CMK (cell line): Measurements from ENCODE around the gene PEF1.

Source experiments
- DNase-seq: peaks from one replicate; pipeline ENCODE4 v3.0.0-alpha.2; 2010; ENCODE audit warnings: low read depth

PEF1 gene

DNA sequence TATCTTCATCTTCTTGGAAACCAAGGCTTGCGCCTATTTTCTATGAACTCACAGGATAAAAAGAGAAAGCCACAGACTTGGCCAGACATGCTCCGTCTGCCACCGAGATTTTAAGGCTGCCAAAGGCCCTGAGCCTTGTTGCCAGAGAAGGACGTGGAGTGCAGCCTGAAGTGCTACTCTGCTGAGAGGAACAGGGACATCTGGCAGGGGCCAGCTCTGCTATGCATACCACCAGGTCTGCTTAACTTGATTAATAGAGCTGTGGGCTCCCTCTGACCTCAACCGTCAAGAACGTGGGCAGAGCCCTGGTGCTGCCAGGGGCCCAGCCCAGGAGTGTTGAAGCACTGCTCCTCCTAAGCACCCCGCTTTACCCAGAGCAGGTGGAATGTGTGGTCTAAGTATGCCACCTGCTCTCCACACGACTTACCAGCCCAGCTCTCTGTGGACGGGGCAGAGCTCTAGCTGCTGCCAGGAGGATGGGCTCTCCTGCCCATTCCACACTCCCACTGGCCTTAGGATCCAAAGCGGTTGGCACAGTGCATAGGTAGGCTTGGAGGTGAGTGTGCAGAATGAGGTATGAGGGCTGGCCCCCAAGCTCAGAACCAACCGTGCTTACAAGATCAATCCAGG is 16.6 kb downstream of the PEF1 start:
- DNase-seq = no peak

DNA sequence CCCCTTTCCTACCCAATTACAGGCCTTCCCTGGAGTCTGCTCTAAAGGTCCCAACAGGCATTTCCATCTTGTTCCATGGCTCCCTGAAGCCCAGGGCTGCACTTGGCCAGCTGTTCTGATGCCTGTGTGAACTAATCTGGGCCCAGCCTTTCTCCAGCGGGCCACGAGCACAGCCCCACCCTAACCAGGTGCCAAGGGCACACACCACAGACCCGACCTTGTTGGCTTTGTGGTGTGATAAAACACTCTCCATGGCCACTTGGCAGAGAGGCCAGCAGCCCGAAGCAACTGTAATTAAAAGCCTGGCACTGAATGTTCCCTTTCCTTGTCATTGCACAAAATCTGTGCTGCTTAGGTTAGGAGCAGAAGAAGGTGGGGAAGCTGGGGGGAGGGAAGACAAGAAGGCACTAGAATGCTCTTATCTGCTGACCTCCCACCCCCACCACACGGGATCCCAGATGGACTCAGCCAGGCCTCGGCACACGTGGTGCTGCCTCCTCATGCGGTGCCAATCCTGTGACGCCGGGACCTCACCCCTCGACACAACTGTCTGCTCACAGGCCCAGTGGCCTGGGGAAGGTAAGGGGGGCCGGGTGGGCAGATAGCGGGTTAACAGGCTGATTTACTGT is 17.3 kb downstream of the PEF1 start:
- DNase-seq = no peak

DNA sequence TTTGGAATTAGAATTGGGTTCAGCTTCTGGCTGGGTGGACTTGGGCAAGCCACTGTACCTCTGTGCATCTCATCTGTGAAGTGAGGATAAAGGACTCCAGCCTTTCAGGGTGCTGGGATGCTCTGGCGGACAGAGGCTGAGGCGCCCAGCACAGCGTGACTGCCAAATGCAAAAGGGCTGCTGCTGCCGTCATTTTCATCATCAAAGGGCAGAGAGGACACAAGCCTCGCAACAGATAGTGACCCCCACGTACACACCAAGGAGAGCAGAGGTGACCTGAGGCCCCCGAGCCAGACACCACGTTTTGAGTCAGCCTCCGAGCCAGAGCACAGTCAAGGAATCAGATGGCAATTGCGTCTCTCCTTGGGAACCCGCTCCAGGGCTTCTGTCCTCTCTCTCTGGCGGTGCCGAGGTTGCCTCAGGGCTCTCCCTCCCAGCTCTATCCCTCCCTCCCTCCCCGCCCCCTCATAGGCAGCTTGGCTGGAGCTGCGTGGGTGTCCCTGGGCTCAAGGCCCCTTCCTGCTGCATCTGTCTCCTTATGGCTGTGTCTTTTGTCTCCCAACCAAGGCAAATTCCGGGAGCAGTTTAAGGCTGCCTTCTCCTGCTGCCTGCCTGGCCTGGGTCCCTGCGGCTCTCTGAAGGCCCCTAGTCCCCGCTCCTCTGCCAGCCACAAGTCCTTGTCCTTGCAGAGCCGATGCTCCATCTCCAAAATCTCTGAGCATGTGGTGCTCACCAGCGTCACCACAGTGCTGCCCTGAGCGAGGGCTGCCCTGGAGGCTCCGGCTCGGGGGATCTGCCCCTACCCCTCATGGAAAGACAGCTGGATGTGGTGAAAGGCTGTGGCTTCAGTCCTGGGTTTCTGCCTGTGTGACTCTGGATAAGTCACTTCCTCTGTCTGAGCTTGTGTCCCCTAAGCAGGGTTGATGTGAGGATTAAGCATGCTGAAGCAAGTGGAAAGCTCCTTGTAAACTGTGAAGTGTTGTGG is 18.2 kb downstream of the PEF1 start:
- no peak for DNase-seq

DNA sequence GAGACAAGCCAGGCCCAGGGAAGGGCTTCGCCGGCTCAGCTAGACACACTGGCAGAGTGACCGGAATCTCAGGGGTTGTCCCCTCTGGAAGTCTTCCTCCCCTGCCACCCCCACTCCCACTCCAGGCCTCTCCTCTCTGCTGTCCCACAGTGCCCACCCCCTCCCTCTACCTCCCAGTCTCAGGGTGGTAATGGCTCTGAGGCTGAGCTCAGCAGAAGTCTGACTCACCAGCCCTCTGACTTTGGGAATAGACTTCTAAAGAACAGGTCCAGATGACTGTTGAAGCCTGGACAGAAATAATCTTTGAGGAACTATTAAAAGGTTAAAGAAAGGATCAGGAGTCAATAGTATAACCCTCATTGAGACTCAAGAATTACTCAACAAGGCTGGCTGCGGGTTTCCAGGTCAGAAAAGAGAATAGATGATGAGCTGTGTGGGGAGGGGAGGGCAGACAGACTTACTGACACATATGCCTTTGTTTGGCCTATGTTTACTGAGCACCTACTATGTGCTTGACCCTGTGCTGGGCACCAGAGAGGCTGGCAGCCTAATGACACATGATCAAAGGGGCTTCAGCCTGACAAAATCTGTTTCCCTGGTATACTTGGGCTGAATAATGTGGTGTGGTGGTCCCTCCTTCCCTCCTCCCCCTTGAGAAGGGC is 19.0 kb downstream of the PEF1 start:
- no peak for DNase-seq

DNA sequence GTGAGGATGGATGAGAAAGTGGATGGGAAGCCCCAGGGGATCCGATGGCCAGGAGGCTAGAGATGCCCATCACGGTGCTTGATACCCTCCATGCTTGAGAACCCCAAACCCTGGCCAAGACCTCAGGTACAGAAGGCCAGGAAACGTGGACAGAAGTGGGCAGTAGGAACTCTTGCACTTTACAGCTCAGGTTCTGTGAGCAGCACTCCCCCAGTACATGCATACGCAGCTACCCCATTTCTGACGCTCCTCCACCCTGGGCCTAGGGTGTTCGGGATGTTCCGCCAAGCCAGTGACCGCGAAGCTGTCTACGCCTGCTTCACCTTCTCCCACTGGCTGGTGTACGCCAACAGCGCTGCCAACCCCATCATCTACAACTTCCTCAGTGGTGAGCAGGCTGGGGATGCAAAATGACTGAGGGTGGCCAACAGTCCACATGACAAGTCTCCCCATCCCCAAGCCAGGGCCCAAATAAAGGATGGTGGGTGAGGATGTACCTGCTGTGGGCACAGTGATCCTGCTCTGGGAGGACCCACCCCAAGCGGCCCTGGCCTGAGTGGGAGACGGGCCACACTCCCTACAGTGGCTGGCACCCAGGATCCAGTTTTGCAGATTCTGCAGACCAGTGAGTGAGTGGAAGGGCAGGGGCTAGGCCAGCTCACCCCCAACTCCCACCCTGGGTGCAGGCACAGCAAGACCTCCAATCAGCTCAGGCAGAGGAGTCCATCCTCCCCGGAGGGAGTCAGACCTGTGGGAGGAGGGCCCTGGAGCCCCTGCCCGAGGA is 19.8 kb downstream of the PEF1 start:
- no peak for DNase-seq

DNA sequence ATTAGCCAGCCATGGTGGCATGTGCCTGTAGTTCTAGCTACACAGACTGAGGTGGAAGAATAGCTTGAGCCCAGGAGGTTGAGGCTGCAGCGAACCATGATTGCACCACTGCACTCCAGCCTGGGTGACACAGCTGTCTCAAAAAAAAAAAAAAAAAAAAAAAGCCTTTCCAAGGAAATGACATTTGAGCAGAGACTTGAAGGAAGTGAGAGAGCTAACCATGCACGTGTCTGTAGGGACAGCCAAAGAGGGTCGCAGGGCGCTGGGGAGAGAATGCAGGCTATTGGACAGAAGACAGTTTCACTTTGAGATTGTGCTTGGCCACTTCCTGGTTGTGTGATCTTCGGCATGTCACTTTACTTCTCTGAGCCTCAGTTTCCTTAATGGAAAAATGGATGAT is 20.4 kb downstream of the PEF1 start:
- no peak for DNase-seq

DNA sequence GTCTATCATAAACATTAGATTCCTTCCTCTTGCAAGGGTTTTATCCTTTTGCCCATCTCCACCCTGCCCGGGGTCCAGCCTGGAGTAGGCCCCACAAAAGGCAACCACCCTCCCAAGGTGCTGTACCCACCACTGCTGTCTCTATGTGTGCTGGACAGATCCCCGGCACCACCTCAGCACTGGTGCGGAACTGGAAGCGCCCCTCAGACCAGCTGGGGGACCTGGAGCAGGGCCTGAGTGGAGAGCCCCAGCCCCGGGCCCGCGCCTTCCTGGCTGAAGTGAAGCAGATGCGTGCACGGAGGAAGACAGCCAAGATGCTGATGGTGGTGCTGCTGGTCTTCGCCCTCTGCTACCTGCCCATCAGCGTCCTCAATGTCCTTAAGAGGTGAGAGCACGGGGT is 21.3 kb downstream of the PEF1 start:
- no peak for DNase-seq

DNA sequence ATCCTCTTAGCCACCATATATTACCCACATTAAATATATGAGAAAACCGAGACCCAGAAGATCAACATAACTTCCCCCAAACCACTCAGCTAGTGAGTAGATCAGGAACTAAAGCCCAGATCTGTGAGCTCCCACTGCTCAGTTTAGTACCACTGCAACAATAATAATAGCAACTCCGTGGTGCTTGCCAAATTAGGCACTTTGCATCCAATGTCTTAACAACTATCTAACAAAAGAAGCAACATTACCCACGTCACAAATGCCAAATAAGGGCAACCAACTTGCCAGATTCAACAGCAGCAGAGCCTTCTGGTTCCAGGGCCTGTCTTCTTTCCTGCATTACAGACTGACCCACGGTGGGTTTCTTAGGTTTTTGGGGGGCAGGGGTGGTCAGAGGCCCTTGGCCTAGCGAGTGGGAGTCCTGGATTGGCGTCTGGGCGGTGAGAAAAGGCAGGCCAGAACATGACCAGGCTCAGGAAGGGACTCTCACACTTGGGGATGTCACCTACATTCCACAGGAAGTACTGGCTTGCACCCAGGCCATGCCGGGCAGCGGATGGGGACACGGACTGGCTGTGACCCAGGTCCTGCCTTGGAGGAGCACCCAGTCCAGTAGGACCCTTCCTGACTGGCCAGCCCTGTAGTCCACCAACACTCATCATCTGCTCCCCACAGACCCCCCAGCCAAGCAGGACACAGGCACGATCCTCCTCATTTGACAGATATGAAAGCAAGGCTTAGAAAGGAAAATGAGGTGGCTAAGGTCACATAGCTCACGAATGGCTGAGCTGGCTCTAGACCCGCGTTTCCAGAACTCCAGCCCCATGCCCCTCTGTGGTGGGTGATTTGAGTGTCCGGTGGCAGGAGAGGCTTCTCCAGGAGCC is 22.6 kb downstream of the PEF1 start:
- DNase-seq = no peak

DNA sequence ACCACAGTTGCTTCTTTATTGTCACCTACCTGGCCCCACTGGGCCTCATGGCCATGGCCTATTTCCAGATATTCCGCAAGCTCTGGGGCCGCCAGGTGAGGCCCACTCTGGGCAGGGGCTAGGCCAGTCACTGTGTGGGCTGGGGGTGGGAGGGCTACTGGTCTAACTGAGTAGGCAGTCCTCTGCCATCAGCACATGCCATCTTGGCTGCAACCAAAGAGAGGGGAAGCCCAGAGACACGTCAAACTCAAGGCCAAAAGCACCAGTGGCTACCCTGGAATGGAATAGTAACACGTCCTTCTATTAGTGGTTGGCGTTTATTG is 23.2 kb downstream of the PEF1 start:
- DNase-seq = no peak

DNA sequence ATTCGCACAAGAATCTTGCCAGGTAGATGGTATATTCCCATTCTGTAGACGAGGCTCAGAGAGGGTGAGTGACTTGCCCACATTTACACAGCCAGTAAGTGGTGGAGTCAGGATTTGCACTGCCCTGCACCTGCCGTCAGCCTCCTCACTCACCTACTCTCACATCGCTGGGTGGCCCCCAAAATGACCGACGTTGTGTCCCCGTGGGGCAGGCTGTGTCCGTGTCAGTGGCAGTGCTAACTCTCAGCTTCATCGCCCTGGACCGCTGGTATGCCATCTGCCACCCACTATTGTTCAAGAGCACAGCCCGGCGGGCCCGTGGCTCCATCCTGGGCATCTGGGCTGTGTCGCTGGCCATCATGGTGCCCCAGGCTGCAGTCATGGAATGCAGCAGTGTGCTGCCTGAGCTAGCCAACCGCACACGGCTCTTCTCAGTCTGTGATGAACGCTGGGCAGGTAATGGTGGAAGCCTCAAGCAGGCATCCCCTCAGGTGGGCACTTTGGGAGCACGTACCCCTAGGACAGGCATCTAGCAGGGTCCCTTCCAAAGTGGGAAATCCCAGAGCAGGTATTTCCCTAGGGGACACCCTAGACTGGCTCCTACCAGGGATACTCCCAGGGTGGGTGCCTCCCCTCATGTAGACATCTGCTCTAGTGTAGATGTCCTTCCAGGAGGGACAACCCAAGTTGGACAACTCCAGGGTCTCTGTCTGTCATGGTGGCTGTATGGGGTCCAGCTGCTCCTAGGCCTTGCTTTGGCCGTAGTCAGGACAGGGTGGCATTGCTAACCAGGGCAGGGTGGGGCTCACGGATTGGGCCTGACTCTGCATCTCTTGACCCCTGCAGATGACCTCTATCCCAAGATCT is 23.8 kb downstream of the PEF1 start:
- DNase-seq = no peak

DNA sequence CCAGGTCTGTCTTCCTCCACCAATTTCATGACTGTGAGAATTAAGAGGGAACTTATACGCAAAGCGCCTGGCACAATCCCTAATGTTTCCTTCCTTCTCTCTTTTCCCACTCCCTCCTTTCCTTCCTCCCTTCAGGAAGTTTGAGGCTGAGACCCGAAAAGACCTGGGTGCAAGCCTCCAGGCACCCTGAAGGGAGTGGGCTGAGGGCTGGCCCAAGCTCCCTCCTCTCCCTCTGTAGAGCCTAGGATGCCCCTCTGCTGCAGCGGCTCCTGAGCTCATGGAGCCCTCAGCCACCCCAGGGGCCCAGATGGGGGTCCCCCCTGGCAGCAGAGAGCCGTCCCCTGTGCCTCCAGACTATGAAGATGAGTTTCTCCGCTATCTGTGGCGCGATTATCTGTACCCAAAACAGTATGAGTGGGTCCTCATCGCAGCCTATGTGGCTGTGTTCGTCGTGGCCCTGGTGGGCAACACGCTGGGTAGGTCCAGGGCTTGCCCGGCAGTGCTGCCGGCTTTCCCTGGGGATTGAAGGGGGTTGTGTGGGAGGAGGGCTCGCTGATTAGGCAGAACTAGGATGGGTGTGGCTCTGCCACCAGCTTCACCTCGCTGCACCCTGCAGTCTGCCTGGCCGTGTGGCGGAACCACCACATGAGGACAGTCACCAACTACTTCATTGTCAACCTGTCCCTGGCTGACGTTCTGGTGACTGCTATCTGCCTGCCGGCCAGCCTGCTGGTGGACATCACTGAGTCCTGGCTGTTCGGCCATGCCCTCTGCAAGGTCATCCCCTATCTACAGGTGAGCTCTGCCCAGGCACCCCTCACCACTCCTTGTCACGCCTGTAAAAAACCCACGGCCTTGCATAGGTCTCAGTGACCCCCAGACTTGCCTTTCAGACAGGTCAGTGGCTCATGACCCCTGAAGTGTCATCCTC is 25.5 kb downstream of the PEF1 start:
- no peak for DNase-seq

DNA sequence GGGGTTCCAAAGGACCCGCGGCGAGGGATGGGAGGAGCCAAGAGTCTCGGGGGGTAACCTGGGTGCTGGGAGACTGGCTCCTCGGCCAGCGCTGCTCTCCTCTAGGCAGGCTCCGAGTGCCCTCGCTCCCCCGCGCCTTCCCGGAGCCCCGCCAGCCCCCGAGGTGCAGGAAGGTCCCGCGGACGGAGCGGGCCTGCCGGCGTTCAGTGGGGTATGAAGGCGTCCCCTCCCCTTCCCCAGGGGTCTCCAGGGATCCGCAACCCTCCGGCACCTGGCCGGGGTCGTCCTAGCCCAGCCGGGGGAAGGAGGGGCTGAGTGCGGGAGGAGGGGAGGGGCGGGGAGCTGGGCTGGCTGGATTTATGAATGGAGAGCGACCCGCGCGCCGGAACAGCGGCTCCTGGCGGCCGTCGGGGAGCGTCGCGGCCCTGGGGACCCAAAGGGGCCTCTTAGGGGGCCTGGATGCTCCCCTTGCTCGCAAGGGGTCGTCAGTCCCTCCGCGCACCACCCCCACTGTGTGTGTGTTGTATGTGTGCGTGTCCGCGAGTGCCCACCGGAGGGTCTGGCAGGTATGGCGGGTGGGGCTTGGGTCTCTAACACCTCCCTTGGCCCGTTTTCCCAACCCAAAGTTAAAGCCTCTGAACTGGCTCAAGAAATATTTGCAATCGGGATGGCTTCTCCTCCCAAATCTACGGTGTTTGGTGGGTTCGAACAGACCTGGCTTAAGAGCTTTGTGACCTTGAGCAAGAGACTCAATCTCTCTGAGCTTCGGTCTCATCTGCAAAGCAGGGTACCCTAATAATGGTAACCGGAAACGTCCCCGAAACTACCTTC is 26.5 kb downstream of the PEF1 start:
- no peak for DNase-seq

DNA sequence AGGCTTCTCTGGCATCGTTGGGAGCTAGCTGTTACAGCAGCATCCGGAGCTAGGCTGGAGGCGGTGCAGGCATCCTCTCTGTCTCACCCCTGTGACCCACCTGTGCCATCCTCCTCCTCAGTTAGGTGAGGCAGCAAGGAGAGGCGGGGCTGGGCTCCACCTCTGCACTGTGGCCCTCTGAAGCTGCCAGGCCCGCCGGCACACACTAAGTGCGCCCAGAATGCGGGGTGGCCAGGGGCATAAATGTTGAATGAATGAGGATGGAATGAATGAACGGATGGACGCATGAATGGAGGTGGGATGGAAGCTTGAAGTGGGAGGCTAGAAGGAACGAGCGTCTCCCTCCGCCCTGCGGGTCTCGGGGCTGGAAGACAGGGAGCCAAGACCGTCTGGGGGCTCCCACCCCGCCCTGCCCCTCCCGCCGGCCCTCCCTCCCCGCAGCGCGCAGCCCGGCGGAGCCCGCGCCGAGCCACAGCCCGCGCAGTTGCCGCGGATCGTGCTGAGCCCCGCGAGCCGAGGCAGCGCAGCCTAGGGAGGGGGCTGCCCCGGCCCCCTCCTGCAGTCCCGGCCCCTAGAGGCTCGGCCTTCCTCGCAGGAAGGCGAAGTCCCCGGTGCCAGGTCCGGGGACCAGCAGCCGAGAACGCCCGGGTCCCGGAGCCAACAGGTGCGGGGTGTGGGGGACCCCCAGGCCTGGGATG is 27.3 kb downstream of the PEF1 start, which contains the start of gene HCRTR1:
HCRTR1 (plus strand) TSS at position 472 of the 698 bp plus-strand sequence. CDS start 1,504 bp downstream, outside the sequence.
- no peak for DNase-seq

DNA sequence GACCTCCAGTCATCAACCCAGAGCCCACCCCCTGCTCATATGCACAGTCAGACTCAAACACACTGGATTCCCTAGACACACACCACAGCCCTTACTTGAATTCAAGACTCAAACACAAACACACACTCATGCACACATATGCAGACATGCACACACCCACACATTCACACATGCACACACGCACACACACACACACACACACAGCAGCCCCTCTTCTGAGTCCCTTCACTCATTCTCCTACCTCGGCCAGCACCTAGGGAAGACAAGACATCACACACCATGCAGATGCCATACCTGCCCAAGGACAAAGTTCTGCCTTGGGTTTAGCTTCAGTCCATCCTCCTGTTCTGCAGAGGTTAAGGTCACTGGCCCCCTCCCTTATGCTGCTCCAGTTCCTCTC is 28.7 kb downstream of the PEF1 start:
- no peak for DNase-seq

DNA sequence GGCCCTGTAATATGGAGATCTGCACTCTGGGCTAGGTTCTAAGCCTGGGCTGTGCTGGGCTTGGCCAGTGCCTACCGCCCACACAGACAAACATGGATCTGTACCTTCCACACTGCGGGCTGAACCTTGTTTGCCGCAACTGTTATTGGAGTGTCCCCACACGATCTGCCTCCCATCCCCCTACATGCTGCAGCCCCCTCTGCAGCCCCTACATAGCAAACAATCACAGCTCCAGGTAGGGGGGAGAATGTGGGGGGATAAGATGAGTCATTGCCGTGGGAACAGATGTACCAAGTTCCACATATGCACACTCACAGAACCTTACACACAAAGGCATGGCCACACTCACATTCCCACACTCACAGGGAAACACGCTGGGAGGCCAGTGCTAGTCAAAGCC is 29.3 kb downstream of the PEF1 start:
- DNase-seq = no peak

DNA sequence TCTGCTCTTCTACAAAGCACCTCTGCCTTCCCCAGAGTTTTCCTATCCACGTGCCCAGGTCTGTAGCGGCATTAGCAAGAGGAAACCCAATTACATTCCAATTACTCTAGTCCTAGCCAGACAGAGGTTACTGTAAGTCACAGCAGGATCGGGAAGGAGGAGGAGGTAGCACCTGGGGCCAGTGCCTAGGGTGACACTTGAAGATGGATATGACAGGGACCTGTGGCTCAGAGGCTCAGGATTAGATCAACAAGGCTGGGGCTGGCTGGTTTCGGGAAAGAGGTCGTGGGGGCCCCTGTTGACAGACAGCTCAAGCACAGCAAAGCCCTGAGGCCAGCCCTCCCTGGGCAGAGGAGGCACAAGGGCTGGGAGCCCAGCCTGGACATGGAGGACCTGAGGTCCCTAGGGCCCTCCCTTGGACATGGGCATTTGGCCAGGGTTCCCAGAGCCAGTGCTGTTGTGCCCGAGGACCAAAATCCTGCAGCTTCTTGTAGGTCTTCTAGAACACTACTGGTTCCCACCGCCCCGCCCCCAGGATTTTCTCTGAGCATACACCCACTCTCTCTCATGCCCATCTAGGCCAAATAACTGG is 30.2 kb downstream of the PEF1 start:
- no peak for DNase-seq
